ENCODE data around the gene HJURP.

HJURP gene

GRCh38 chr2:233811732-233812131 lies 42.6 kb downstream of the HJURP start:
- no peak for DNase-seq

DNA sequence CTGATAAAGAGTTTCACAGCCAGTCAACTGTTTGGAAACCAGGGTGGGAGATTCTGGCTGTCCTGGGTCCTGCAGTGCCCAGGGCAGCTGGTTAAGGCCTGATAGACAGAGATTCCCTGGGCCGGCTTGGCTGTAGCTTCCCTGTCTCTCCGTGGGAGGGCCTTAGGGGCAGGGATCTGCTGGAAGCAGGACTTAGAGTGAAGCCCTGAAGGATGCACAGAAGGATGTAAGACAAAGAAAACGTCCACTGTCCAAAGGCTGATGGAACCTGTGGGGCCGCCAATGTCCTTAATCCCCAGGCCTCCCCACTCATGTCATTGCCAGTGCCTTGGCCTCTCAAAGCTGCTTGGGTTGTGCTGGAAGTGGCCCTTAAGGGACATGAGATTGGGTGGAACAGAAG lies 43.2 kb downstream of the HJURP start:
- DNase-seq: no peak

GRCh38 chr2:233810385-233810784 lies 44.0 kb downstream of the HJURP start:
- DNase-seq: no peak

GRCh38 chr2:233807966-233808935 lies 46.1 kb downstream of the HJURP start:
- DNase-seq: no peak

GRCh38 chr2:233807215-233807865 lies 47.0 kb downstream of the HJURP start:
- no peak for DNase-seq

GRCh38 chr2:233803994-233804393 lies 50.3 kb downstream of the HJURP start:
- DNase-seq: no peak

DNA sequence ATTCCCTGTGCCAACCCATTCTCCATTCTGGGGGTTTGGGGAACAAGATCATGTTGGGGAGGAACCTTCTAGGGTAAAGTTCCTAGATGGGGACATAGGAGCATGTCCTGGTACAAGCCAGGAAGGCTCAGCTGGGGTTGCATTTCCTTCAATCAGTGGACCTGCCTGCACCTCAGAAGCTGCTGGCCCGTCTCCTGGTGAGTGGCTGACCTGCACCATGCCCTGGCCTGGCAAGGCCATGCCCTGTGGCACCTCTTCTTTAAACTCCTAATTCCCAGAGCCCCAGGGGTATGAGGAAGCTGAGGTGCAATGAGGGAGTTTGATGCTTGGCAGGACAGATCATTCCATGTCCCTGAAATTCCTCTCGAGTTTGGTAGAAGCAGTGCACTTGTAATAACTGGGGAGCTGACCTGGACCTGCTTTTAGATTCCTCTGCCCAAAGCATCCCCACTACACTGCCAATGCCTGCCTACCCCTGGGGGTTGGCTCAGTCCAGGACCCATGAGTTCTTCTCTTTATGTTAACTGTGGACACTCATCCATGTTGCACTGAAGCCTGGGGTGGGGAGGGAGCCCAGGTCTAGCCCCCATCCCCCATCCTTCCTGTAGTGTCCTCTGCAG lies 50.9 kb downstream of the HJURP start:
- DNase-seq: no peak

GRCh38 chr2:233802132-233802815 lies 52.1 kb downstream of the HJURP start:
- no peak for DNase-seq

- no peak for DNase-seq
Observed at GRCh38 chr2:233801357-233802131, 52.8 kb downstream of the HJURP start.

- no peak for DNase-seq
Observed at GRCh38 chr2:233800208-233800607, 54.1 kb downstream of the HJURP start.

- no peak for DNase-seq
Observed at GRCh38 chr2:233799716-233800115, 54.6 kb downstream of the HJURP start.

GRCh38 chr2:233799087-233799665 lies 55.2 kb downstream of the HJURP start:
- DNase-seq: no peak

DNA sequence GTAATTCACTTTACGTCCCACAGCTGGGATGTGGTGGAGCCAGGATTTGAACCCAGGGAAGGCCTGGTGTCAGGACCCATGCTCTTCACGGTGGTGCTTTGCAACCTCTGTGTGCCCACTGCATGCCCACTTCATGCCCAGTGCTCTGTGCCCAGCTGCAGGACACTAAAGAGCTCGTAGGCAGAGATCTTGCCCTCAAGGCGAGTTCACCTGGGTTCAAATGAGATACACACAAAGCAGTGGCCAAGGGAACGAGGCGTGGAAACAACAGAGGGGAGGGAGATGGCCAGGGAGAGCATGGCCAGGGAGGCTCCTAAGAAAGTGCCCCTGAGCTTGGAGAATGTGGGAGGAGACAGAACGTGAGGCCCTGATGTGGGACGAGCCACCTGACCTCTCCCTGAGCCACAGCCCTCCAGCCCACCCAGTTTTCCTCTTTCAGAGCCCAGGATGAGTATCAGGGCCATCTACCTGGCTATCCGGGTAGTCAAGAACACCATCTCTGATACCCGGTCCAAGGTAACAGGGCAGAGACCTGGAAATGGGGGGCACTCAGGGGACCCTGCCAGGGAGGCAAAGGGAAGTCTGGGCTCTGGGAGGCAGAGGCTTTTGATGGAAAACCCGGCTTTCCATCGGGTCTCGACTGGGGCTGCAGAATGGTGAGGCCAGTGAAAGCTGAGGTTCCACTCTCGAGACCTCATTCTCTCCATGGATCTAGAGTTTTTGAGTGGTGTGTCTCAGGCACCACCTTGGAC lies 55.8 kb downstream of the HJURP start:
- DNase-seq: no peak

DNA sequence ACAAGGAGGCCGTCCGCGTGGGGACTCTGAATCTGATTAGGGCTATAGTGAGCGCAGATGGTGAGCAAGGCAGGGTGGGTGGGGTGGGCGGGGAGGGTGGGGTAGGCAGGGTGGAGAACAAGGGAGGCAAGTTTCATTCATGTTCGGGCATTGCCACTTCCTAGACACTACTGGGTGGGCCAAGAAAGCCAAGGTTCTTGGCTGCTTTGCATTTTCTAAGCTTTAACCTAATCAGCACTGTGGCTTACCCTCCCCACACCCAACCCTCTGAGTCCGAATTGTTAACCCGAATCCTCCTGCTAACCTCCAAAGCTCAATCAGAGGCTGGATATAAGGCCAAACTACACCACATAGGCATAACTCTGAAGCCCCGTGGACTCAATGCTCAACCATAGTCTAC lies 58.1 kb downstream of the HJURP start:
- no peak for DNase-seq

DNA sequence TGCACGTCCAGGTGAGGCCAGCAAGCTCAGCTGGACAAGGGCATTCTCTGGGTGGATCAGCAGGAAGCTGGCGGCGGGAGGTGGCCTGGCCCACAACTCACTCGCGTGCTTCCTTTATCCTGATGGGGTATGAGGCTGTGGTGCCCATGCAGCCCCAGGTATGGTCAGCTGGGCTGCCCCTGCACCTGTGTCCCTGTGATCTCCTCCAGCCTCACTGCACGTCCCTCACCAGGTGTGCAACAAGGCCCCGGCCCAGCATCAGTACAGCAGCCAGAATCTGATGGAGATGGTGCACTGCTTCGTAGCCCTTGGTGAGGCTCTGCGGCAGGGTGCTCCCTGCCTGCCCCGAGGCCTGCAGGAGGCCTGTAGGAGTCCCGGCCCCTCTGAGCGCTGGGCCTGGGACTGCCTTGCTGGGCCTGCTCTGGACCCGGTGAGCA lies 58.6 kb downstream of the HJURP start:
- DNase-seq: no peak

DNA sequence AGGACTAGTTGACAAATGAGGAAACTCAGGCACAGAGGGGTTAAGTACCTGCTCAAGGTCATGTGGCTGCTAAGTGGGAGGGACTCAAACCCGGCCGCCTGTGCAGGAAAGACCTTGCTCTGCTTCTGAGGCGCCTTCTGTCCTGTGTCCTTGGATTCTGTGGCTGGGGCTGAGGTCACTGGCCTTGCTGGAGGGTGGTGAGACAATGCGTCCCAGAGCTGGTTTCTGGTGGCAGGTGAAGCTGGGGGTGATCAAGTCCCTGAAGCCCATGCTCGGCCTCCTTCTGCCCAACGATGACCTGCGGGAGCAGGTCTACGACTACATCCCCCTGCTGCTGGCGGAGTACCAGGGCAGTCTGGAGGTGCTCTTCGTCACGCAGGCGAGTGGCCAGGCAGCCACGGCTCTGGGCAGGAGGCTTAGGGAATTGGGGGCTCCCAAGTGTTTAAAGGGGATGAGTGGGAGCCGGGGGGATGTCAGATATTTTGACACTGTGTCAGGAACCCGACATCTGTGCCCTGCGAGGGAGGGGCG lies 60.1 kb downstream of the HJURP start:
- no peak for DNase-seq

GRCh38 chr2:233793465-233794127 lies 60.7 kb downstream of the HJURP start:
- no peak for DNase-seq

DNA sequence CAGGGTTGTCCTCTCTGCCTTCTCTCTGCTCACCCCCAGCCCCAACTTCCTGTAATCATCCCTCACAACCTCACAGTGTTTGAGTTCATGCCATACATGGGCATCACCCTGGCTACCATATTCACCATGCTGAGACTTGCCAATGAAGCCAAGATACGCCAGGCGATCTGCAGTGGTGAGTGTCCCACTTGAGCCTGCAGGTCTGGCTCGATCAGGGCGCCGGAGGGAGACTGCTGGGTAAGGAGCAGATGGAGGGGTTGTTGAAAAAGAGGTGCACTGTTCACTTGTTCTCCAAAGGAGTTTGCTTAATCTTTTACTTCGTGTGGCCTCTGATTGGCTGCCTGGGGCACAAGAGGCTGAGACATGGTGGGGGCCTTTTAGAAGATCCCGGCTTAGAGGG lies 61.6 kb downstream of the HJURP start:
- no peak for DNase-seq

DNA sequence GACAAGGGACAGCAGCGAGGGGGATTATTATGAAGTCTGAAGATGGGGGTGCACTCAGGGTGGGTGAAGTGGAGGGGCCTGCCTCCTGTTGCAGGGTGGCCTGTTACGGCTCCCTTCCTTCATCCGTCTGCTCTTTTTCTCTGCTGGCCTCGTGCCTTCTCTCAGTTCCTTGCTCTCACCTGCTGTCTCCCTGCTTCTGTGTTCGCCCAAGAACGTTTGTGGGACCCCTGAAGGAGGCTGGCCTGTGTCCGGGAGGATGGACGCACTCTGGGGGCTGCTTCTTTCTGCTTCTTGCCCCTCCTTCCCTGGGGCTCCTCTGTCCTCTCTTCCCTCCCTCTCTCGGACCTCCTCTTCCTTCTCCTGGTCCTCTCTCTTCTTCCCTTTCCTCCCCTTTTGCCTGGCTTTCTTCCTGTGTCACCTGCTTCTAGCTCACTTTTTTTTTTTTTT lies 62.4 kb downstream of the HJURP start:
- DNase-seq: no peak
